Thoracic aorta (tissue), 2 donors: ENCODE results near the gene PLTP. TPM values are rescaled to one million over a fixed set of nuclear protein-coding genes. Genes with fewer than 3 reads are reported as not detected.

ENCODE experiments used
- ATAC-seq: fragments of 150-250 bp; one replicate; pipeline ENCODE4 v1.8.0; 2017; ENCODE audit warnings: low read depth; ENCODE audit not compliant: insufficient number of reproducible peaks, low FRiP score
- DNase-seq: peaks from one replicate; pipeline ENCODE4 v3.0.0-alpha.2; 2020; ENCODE audit warnings: low spot score
- H3K27ac ChIP-seq, 2 donors: fragments of 200-600 bp; sonication (generic); 1 replicate in 1 of 2; 2 replicates in 1 of 2; pipeline ENCODE4 v1.5.1; 2016; ENCODE audit warnings: mild to moderate bottlenecking in 2 of 2, moderate library complexity in 2 of 2
- H3K27me3 ChIP-seq: fragments of 200-600 bp; sonication (generic); replicated peaks from 2 replicates; pipeline ENCODE4 v1.6.0; 2016; ENCODE audit warnings: mild to moderate bottlenecking; ENCODE audit not compliant: insufficient read depth
- H3K36me3 ChIP-seq: fragments of 200-600 bp; sonication (generic); one replicate; pipeline ENCODE4 v1.5.1; 2016
- H3K4me1 ChIP-seq, 2 donors: fragments of 200-600 bp; sonication (generic); 1 replicate in 1 of 2; 2 replicates in 1 of 2; pipeline versions ENCODE4 v1.5.1 to v1.6.0; 2016; ENCODE audit warnings: low read depth in 2 of 2, mild to moderate bottlenecking in 1 of 2; ENCODE audit not compliant: control insufficient read depth in 1 of 2
- H3K4me3 ChIP-seq: fragments of 200-600 bp; sonication (generic); 2 replicates; pipeline ENCODE4 v1.5.1; 2016; ENCODE audit warnings: mild to moderate bottlenecking
- H3K9me3 ChIP-seq: fragments of 200-600 bp; sonication (generic); 2 replicates; pipeline ENCODE4 v1.5.1; 2016
- CTCF ChIP-seq: fragments of 200-600 bp; sonication (generic); IDR thresholded peaks from one replicate; pipeline ENCODE4 v1.5.1; 2019; ENCODE audit warnings: antibody characterized with exemption
- total RNA-seq, 2 donors: library from RNA; depleted of rRNA; stranded (reverse); fragments of >200 nt; gene quantifications; one replicate each; pipeline versions ENCODE4 v1.1.0 to v1.2.3, GENCODE V29; 2016

Gene PLTP
- total RNA-seq, 2 donors from 2014 or later = 182 to 637 TPM

DNA sequence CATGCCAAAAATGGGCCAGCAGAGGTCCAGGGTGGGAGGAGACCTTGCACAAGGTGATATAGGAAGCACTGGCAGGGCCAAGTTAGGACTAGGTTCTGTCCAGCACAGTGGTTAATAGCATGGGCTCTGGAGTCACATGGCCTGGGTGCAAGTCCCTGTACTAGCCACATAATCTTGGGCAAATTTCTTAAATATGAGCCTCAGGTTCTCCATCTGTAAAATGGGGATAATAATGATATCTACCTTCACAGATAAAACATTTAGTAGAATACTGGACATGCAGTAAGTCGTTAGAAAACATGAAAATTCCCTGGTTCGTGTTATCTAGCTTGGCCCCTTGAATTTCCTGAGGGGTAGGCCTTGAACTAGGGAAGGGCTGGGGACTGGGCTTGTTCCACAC, 14.7 kb downstream of the PLTP start:
- no peak for TF ChIP-seq CTCF
- peaks cover 38% of the 10 kb centered on the region for H3K36me3 ChIP-seq

GRCh38 chr20:45896641-45897161, 15.3 kb downstream of the PLTP start:
- H3K36me3 ChIP-seq = peaks cover 38% of the 10 kb centered on the region
- no peak for DNase-seq
- no peaks in the 10 kb centered on the region for H3K9me3 ChIP-seq
- H3K27ac ChIP-seq = no peak overlapping the region
- no peak for ATAC-seq
- peaks cover 7 to 13% of the 10 kb centered on the region in 2 donors for H3K4me1 ChIP-seq
- TF ChIP-seq CTCF = no peak
- H3K27me3 ChIP-seq = no peaks in the 10 kb centered on the region
- no peak overlapping the region for H3K4me3 ChIP-seq

More for the DNA sequence above, 14.7 kb downstream of the PLTP start:
- DNase-seq (no peak), ATAC-seq (no peak)
- Histone ChIP-seq H3K27me3 (no peaks in the 10 kb centered on the region), H3K4me3 (no peak overlapping the region), H3K4me1 (peaks cover 2 to 7% of the 10 kb centered on the region in 2 donors), H3K9me3 (no peaks in the 10 kb centered on the region), H3K27ac (no peak overlapping the region)

- H3K27me3 ChIP-seq = no peaks in the 10 kb centered on the region
- DNase-seq (no peak), ATAC-seq (no peak)
- TF ChIP-seq CTCF = no peak
- H3K36me3 ChIP-seq = peaks cover 38% of the 10 kb centered on the region
- H3K9me3 ChIP-seq = no peaks in the 10 kb centered on the region
- H3K4me1 ChIP-seq = peaks cover 8 to 23% of the 10 kb centered on the region in 2 donors
- no peak overlapping the region for H3K4me3 ChIP-seq
- H3K27ac ChIP-seq = no peak overlapping the region
Observed at GRCh38 chr20:45894797-45895196, 17.2 kb downstream of the PLTP start.

- DNase-seq (no peak), ATAC-seq (no peak)
- Histone ChIP-seq H3K36me3 (peaks cover 35% of the 10 kb centered on the region), H3K27ac (no peak overlapping the region), H3K9me3 (no peaks in the 10 kb centered on the region), H3K27me3 (no peaks in the 10 kb centered on the region), H3K4me3 (no peak overlapping the region), H3K4me1 (peaks cover 14 to 33% of the 10 kb centered on the region in 2 donors)
- no peak for TF ChIP-seq CTCF
Observed at GRCh38 chr20:45893831-45894230, 18.1 kb downstream of the PLTP start.

DNA sequence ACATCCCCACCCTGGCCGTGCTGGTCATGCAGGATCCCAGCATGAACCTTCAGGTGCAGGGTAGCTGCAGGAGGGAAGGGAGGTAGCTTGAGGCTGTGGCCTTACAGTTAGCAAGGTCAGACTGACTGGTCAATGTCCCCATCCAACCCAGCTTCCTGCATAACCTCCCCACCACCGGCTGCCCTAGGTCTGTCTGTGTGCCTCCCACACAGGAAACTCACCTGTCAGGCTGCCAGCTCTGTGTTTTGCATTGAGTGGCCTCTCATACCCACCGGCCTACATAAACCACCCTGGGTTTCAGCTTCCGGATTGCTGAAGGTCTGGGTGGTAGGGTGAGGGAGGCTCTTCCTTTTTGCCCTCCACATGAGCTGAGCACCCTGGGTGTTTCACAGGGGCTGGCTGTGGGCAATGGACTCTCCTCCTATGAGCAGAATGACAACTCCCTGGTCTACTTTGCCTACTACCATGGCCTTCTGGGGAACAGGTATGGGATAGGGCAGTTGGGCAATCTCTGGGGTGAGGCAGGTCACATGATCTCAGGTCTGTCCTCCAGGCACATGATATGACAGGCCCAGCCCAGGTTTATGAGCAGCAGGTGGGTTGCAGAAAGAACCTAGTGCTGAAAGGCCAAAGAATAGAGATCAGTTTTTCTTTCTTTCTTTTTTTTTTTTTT, 19.0 kb downstream of the PLTP start:
- no peak for TF ChIP-seq CTCF
- DNase-seq (no peak), ATAC-seq (no peak)
- Histone ChIP-seq H3K36me3 (peaks cover 28% of the 10 kb centered on the region), H3K27me3 (no peaks in the 10 kb centered on the region), H3K9me3 (no peaks in the 10 kb centered on the region), H3K4me1 (peaks cover 14 to 34% of the 10 kb centered on the region in 2 donors), H3K4me3 (no peak overlapping the region), H3K27ac (no peak overlapping the region)
